ENCODE data around the gene SOST.
A peak's percentile ranks its signal among the peaks of the same experiment; 100 is the strongest.

The SOST gene

GRCh38 chr17:43774304-43775250 lies 16.0 kb upstream of the SOST start:
- DNase-seq (ENCODE audit: low read depth in 2 of 2) = no peak

GRCh38 chr17:43772877-43773648 lies 14.5 kb upstream of the SOST start:
- no peak for DNase-seq (ENCODE audit: low read depth in 2 of 2)

- no peak for DNase-seq (ENCODE audit: low read depth in 2 of 2)
Measured at GRCh38 chr17:43771463-43771862, 12.9 kb upstream of the SOST start.

GRCh38 chr17:43770957-43771356 lies 12.4 kb upstream of the SOST start:
- DNase-seq (ENCODE audit: low read depth in 2 of 2) = no peak

DNA sequence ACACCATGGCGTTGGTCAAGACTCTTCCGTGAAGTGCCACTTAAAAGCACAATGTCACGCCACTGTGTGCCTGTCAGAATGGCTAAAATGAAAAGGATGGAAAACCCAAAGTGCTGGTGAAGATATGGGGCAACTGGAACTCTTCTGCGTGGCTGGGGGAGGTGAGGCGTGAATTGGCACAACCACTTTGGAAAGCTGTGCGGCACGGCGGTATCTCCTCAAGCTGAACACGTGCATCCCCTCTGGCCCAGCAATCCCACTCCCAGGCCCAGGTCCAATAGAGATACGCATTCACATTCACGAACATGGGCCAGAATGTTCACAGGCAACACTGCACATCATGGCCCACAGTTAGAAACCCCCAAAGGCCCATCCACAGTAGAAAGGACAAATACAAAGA lies 11.3 kb upstream of the SOST start:
- DNase-seq (ENCODE audit: low read depth in 2 of 2) = no peak

GRCh38 chr17:43769426-43769825 lies 10.8 kb upstream of the SOST start:
- no peak for DNase-seq (ENCODE audit: low read depth in 2 of 2)

DNA sequence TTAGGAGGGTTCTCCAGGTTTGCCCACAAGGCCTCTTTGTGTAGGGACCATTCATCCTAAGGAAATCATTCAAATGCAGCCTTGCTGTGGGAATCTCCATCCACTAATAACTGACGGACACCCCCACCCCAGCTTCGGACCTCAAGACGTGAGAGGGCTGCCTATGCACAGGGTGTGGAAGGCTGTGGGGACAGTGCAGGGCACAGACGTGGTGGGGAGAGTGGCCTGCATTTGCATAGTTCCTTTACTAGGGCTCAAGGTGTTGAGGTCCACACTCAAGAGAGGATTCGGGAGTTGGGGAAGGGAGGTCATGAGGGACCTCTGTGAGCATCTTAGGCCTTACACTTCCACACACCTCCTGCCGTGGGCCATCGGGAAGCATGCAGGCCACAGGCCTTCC lies 10.4 kb upstream of the SOST start:
- DNase-seq (ENCODE audit: low read depth in 2 of 2) = no peak

- no peak for DNase-seq (ENCODE audit: low read depth in 2 of 2)
Measured at GRCh38 chr17:43768382-43768781, 9.8 kb upstream of the SOST start.

GRCh38 chr17:43767713-43768059 lies 9.1 kb upstream of the SOST start:
- no peak for DNase-seq (ENCODE audit: low read depth in 2 of 2)

DNA sequence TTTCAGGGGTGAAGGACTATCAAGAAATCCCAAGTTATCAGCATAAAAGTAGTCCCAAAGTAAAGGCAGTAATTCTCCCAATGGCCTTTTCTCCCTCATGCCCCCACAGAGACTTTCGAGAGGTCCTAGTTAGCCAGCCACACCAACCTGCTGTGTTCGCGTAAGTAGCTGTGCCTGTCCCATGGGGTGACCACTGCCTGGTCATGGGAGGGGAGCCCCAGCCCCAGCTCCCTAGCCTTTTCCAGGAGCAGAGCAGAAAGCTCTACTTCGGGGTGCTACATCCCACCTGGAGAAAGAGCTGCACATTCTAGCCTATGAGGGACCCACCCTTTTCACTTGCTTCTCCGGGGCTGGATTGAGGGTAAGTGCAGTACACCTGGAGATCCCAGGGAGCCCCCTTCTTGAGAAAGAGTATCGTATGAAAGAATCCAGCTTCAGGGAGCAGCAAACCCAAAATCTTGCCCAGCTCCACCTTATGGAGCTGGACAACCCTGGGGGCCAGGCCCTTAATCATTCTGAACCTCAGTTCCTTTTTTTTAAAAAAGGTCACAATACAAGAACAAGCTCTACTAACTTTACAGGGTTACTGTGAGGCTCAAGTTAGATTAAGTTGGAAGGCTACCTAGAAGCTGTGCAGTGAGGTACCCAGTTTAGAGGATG lies 8.6 kb upstream of the SOST start:
- DNase-seq (ENCODE audit: low read depth in 2 of 2) = no peak

GRCh38 chr17:43766413-43767052 lies 7.9 kb upstream of the SOST start:
- peak in 1 of 2 experiments; percentile 32 for DNase-seq (ENCODE audit: low read depth in 2 of 2)

DNA sequence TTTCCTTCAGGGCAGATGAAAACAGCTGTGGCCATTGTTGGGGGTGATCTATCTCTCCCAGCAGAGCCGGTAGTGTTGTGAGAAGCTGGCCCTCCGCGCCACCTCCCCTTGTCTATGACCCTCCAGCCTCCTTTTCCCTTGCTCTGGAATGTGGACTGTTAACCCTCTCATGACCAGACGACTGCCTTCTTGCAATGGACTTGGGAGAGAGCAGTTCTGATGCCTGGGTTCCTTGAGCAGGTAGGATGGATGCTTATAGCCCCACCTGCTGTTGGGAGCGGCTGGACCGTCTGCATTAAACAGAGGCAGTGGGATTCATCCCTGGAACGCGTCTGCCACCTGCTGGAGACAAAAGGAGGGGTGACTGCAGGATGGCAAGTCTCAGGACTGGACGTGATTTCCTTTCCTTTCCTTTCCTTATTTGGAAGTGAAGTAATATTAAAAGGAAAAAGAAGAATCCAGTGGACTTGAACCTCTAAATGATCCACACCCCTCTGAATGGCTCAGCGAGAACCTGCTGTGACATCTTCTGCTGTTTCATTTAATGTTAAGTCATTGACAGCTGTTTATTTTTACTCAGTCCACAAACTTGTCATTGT lies 1.8 kb upstream of the SOST start:
- DNase-seq (ENCODE audit: low read depth in 2 of 2) = peak; percentile 81 to 93

DNA sequence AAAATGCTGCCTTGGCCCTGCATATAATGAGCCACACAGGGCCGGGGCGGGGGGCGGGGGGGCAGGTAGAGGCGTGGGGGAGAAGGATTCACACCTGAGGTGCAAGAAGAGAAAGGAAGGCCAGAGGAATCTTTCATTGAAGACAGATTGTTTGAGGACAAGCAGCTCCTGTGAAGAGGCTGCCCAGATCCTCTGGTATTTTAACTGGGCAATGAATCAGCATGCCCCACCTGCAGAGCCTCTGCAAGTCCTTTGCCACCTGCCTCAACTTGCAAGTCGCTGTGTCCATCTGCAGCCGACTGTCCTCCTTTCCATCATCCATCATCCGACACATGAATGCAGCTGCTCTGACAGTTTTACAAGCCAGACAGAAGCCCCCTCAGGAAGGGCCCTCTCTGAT lies 1.2 kb upstream of the SOST start:
- DNase-seq (ENCODE audit: low read depth in 2 of 2) = no peak

DNA sequence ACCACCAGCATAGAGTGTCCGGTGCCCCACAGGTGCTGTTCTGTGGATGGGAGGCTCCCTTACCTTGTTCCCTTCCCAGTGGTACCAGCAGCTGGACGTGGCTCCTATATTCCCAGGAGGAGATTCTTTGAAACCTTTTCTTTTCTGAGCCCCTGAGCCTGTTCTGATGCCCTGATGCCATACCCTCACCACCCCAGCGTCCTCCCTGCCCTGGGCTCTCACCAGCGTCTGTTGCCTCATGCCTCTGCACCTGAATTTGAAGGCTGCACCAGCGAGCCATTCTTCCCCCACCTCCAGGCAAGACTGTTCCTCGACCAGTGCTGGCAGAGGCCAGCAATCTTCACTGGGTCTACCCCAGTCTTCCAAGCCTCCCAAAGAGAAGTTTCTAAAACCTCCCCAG lies 505 bp downstream of the SOST start:
- no peak for DNase-seq (ENCODE audit: low read depth in 2 of 2)

- DNase-seq (ENCODE audit: low read depth in 2 of 2) = no peak
Measured at GRCh38 chr17:43757171-43757660, 1.4 kb downstream of the SOST start.

DNA sequence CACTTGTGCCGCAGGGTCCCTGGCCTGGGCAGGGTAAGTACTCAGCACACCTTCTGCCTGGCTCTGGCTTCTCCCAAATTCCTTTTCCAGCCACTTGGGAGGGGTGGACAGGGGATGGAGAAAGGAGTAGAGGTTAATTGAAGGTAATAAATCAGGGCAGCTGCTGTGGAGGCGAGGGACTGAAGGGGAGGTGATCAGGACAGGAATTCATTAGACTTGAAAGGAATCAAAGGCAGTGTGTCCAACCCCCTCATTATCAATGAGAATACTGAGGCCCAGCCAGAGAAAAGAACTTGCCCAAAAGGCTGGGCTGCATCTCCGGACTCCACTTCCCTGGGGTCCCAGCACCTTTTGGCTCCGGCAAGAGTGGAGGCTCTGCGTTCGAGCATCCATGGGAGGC lies 2.4 kb downstream of the SOST start:
- no peak for DNase-seq (ENCODE audit: low read depth in 2 of 2)

- no peak for DNase-seq (ENCODE audit: low read depth in 2 of 2)
Measured at GRCh38 chr17:43755389-43755875, 3.2 kb downstream of the SOST start.

DNA sequence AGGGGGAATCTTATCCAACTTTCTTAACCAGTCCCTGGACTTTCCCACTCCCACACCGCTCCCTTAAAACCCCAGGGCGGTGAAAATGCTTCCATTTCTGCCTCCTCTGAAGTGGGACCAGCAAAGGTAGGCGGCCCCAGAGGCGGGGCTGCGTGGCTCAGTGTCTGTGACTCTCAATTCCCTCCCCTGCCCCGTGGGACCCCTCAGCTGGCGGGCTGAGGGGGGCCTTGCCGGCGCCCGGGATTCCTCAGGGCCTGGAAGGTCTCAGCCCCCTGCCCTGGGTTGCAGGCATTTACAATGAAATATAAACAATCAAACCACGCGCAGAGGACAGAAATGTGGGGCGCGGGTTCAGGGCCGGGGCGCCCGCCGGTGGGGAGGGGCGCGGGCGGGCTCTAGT lies 3.6 kb downstream of the SOST start:
- DNase-seq (ENCODE audit: low read depth in 2 of 2) = no peak

DNA sequence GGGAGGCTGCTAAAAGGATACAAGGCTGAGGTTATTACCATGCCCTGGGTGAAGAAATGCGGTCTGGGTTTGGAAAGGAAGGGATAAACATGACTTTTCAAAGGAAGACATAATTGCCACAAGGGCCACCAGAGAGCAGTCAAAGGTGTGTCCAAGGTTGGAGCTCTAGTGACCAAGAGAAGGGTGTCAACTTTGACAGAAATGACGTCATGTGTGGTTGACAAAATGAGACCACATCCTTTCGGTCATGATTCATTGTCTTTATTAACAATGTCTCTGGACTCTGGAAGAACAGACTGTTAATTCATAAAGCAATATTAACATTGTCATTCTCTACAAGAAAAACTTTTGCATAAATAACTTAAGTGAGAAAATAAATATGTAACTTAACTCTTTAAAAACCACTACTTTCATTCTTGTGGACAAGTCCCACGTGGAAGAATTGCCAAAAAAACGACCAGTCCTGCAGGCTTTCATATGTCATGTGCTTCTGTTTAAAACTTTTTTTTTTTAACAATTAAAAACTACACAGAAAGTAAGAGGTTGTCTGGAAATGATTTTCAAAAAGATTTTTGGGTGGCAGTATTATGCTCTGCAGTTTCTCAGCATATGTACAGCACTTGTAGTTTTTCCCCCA lies 5.0 kb downstream of the SOST start:
- DNase-seq (ENCODE audit: low read depth in 2 of 2) = no peak

DNA sequence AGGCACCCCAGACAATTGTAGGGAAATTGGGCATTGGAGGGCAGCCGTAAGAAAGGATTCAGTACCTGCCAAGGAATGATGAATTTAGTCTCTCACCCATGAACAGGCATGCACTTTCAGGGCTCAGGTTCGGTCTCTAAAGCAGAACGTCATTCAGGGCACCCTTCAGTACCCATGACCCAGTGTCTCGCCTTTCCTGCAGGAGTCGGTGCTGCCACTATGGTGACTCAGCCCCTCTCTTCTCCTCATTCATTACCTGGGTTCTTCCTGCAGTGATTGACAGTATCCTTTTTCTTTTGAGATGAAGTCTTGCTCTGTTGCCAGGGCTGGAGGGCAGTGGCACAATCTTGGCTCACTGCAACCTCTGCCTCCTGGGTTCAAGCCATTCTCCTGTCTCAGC lies 8.4 kb downstream of the SOST start:
- no peak for DNase-seq (ENCODE audit: low read depth in 2 of 2)

- DNase-seq (ENCODE audit: low read depth in 2 of 2) = no peak
Measured at GRCh38 chr17:43745541-43745940, 13.1 kb downstream of the SOST start.

Data from stimulated activated CD4-positive, alpha-beta T cell treated with anti-CD3 and anti-CD28 coated beads, Interleukin-12 subunit alpha, Interleukin-12 subunit beta, amount 100 ng/mL, for 24 hours (primary cell).